HCT116 (cell line): ENCODE measurements around the gene ATG9A. TPM values are rescaled to one million over a fixed set of nuclear protein-coding genes. Genes with fewer than 3 reads are reported as not detected.

Experiments used
- ATAC-seq: fragments of 200-7000 bp; cut with Tn5 transposase; 2 replicates; pipeline ENCODE4 v1.9.1; 2020; ENCODE audit warnings: mild to moderate bottlenecking, moderate library complexity
- BruUV-seq: library from RNA; stranded (reverse); fragments of 400-500 nt; replicated peaks from 2 replicates; lab custom pipeline; 2021; lab: Mats Ljungman, UMichigan
- CTCF ChIA-PET: fragments of 300-600 bp; sonication (Branson Sonifier 250); formaldehyde crosslinking; loops from one replicate; lab custom pipeline; 2021; ENCODE audit warnings: antibody characterized with exemption; lab: Charles Lee
- POLR2A ChIA-PET: fragments of 300-600, 350-600 bp; sonication (Branson Sonifier 250); formaldehyde crosslinking; loops from one replicate; lab custom pipeline; 2021; ENCODE audit warnings: antibody characterized with exemption; lab: Charles Lee
- RAD21 ChIA-PET, 2 experiments: fragments of 300-600 bp; sonication (Branson Sonifier 250); formaldehyde crosslinking; loops; one replicate each; lab custom pipeline; 2023; ENCODE audit warnings: low total read pairs in 2 of 2; ENCODE audit not compliant: uncharacterized antibody in 2 of 2, unreplicated experiment in 2 of 2, low non-redundant PET in 1 of 2; lab: Charles Lee
- DNase-seq: peaks from one replicate; pipeline ENCODE4 v3.0.0-alpha.2; 2010; ENCODE audit warnings: low read depth, low spot score
- H2AFZ ChIP-seq: fragments of 200-600 bp; shearing (Covaris generic), sonication (generic); 2 replicates; pipeline ENCODE4 v1.6.1; 2017; ENCODE audit warnings: low read depth, mixed run types, mixed read lengths, antibody characterized with exemption, low read length; ENCODE audit not compliant: poor library complexity, severe bottlenecking
- H3K27ac ChIP-seq: 2 replicates; pipeline ENCODE4 v1.5.1; 2012; ENCODE audit warnings: low read depth, low read length
- H3K27me3 ChIP-seq: fragments of 200-600 bp; sonication (generic); 2 replicates; pipeline ENCODE4 v1.6.1; 2016; ENCODE audit warnings: mixed run types, low read length, mixed read lengths; ENCODE audit not compliant: insufficient read depth
- H3K36me3 ChIP-seq, 2 experiments: fragments of 200-500 bp in 1 of 2; fragments of 200-600 bp in 1 of 2; sonication (Bioruptor generic) in 1 of 2; sonication (generic) in 1 of 2; 2 replicates each; pipeline versions ENCODE4 v1.5.1 to v1.6.1; 2014 to 2016; ENCODE audit warnings: low read length in 2 of 2, inconsistent platforms in 1 of 2, mixed read lengths in 1 of 2, mixed run types in 1 of 2; ENCODE audit not compliant: insufficient read depth in 2 of 2, control insufficient read depth in 1 of 2
- H3K4me1 ChIP-seq, 2 experiments: fragments of 200-600 bp in 1 of 2; sonication (generic) in 1 of 2; 2 replicates each; pipeline versions ENCODE4 v1.5.1 to v1.6.1; 2012 to 2017; ENCODE audit warnings: low read length in 2 of 2, inconsistent platforms in 1 of 2, mild to moderate bottlenecking in 1 of 2, mixed read lengths in 1 of 2, mixed run types in 1 of 2, moderate library complexity in 1 of 2; ENCODE audit not compliant: insufficient read depth in 2 of 2, control insufficient read depth in 1 of 2
- H3K4me2 ChIP-seq: fragments of 200-600 bp; sonication (generic); 2 replicates; pipeline ENCODE4 v1.6.1; 2017; ENCODE audit warnings: mixed run types, low read length, mixed read lengths
- H3K4me3 ChIP-seq, 2 experiments: fragments of 200-600 bp in 1 of 2; sonication (generic) in 1 of 2; replicated peaks in 1 of 2; 2 replicates each; pipeline ENCODE4 v1.5.1; 2011 to 2016; ENCODE audit warnings: low read length in 2 of 2, control low read depth in 1 of 2, low read depth in 1 of 2, mild to moderate bottlenecking in 1 of 2, mixed read lengths in 1 of 2, mixed run types in 1 of 2
- H3K79me2 ChIP-seq: fragments of 200-600 bp; sonication (generic); 2 replicates; pipeline ENCODE4 v1.6.1; 2017; ENCODE audit warnings: mild to moderate bottlenecking, mixed run types, low read length, moderate library complexity, mixed read lengths; ENCODE audit not compliant: insufficient read depth
- H3K9ac ChIP-seq: fragments of 200-600 bp; sonication (generic); 2 replicates; pipeline ENCODE4 v1.6.1; 2016; ENCODE audit warnings: low read length, mixed read lengths
- H3K9me2 ChIP-seq: fragments of 200-600 bp; sonication (generic), shearing (Covaris generic); 2 replicates; pipeline ENCODE4 v1.6.1; 2017; ENCODE audit warnings: mixed run types, mild to moderate bottlenecking, moderate library complexity; ENCODE audit not compliant: insufficient read depth
- H3K9me3 ChIP-seq, 2 experiments: fragments of 200-500 bp in 1 of 2; fragments of 200-600 bp in 1 of 2; sonication (Bioruptor generic) in 1 of 2; sonication (generic) in 1 of 2; 2 replicates each; pipeline ENCODE4 v1.6.1; 2014 to 2017; ENCODE audit warnings: low read length in 2 of 2, mixed read lengths in 2 of 2, inconsistent platforms in 1 of 2, low read depth in 1 of 2, mild to moderate bottlenecking in 1 of 2, mixed run types in 1 of 2, moderate library complexity in 1 of 2; ENCODE audit not compliant: control insufficient read depth in 1 of 2, insufficient read depth in 1 of 2
- H4K20me1 ChIP-seq: fragments of 200-600 bp; sonication (generic), shearing (Covaris generic); 2 replicates; pipeline ENCODE4 v1.6.1; 2017; ENCODE audit warnings: mixed run types, mild to moderate bottlenecking, moderate library complexity; ENCODE audit not compliant: insufficient read depth
- CTCF ChIP-seq, 3 experiments: fragments of 200-600 bp in 1 of 3; sonication (generic) in 1 of 3; IDR thresholded peaks in 2 of 3; conservative IDR thresholded peaks in 1 of 3; 2 replicates each; pipeline ENCODE4 v1.5.1; 2012 to 2017; ENCODE audit warnings: low read depth in 2 of 3, low read length in 2 of 3, antibody characterized with exemption in 1 of 3, borderline replicate concordance in 1 of 3, control low read depth in 1 of 3, mild to moderate bottlenecking in 1 of 3, mixed read lengths in 1 of 3, mixed run types in 1 of 3, moderate library complexity in 1 of 3; ENCODE audit not compliant: insufficient read depth in 1 of 3
- EGR1 ChIP-seq: IDR thresholded peaks from 2 replicates; pipeline ENCODE4 v1.6.1; 2012; ENCODE audit warnings: low read depth
- ELF1 ChIP-seq: IDR thresholded peaks from 2 replicates; pipeline ENCODE4 v1.6.1; 2012; ENCODE audit warnings: low read depth, borderline replicate concordance
- EZH2 ChIP-seq: fragments of 200-600 bp; sonication (generic); IDR thresholded peaks from 2 replicates; pipeline ENCODE4 v1.6.1; 2017; ENCODE audit warnings: antibody characterized with exemption, mixed run types
- POLR2A ChIP-seq: IDR thresholded peaks from 2 replicates; pipeline ENCODE4 v1.7.0; 2011; ENCODE audit warnings: borderline replicate concordance; ENCODE audit not compliant: insufficient read depth, insufficient read length; ENCODE audit errors: extremely low read depth
- POLR2AphosphoS5 ChIP-seq: IDR thresholded peaks from 2 replicates; pipeline ENCODE4 v1.6.1; 2011; ENCODE audit warnings: mild to moderate bottlenecking, low read depth, low read length, moderate library complexity
- REST ChIP-seq: IDR thresholded peaks from 2 replicates; pipeline ENCODE4 v1.6.1; 2012; ENCODE audit warnings: low read depth
- SP1 ChIP-seq: IDR thresholded peaks from 2 replicates; pipeline ENCODE4 v1.6.1; 2012; ENCODE audit warnings: low read depth
- YY1 ChIP-seq: IDR thresholded peaks from 2 replicates; pipeline ENCODE4 v1.6.1; 2011; ENCODE audit warnings: low read length, low read depth, moderate library complexity, mild to moderate bottlenecking; ENCODE audit not compliant: insufficient replicate concordance; ENCODE audit errors: extremely low read depth
- ZFX ChIP-seq: fragments of 450-650 bp; IDR thresholded peaks from 2 replicates; pipeline ENCODE4 v1.6.1; 2017
- intact Hi-C: fragments of 100-400 bp; cut with micrococcal nuclease; formaldehyde crosslinking; loops from 2 replicates; pipeline ENCODE4 v1.10.0; 2022
- total RNA-seq: library from RNA; stranded (reverse); gene quantifications from one replicate; pipeline ENCODE4 v1.2.1, GENCODE V29; 2021; ENCODE audit not compliant: unreplicated experiment

ATG9A gene
- total RNA-seq, 1 experiment from 2014 or later: 51.8 TPM

- ATAC-seq (no peak), DNase-seq (no peak)
- Histone ChIP-seq H3K9me2 (no peaks in the 10 kb centered on the region), H3K27ac (no peak overlapping the region), H3K9ac (no peak overlapping the region), H3K4me1 (peaks cover 5 to 14% of the 10 kb centered on the region in 2 experiments), H4K20me1 (no peaks in the 10 kb centered on the region), H3K79me2 (peaks cover 7% of the 10 kb centered on the region; the same call in 1 of the 2 replicates), H3K4me2 (no peak overlapping the region), H3K9me3 (no peaks in the 10 kb centered on the region), H2AFZ (no peak overlapping the region), H3K27me3 (no peaks in the 10 kb centered on the region), H3K36me3 (peaks cover 0 to 7% of the 10 kb centered on the region in 2 experiments; a peak in 2 of 4 replicates), H3K4me3 (no peak overlapping the region)
- BruUV-seq: no TSS peak
- intact Hi-C loops: loop anchor here (10.0 kb wide), 1 partner anchor 362 kb away; no protein-coding TSS in a partner anchor
- POLR2A ChIA-PET: no interaction called here
- CTCF ChIA-PET: no interaction called here
- RAD21 ChIA-PET: no interaction called here
- no peak for TF ChIP-seq REST
- TF ChIP-seq EGR1: no peak
- no peak for TF ChIP-seq ELF1
- TF ChIP-seq POLR2A: no peak
- TF ChIP-seq POLR2AphosphoS5: no peak
- no peak for TF ChIP-seq ZFX
- no peak for TF ChIP-seq EZH2
- TF ChIP-seq SP1: no peak
- TF ChIP-seq CTCF (IDR thresholded peaks at IDR 0.05 in 2 of 3, conservative IDR thresholded peaks at IDR 0.05 in 1 of 3; ENCODE audit: borderline replicate concordance in 1 of 3, insufficient read depth in 1 of 3, low read depth in 2 of 3, low read length in 2 of 3): no peak
- TF ChIP-seq YY1: no peak
These were observed 56.9 kb downstream of the ATG9A start for GRCh38 chr2:219172231-219173154.
